ENCODE data around the gene SLC30A10. TPM values are rescaled to one million over a fixed set of nuclear protein-coding genes. Genes with fewer than 3 reads are reported as not detected.

Gene SLC30A10
- total RNA-seq, 4 donors from 2014 or later = 2.5 to 31.9 (median 16.2) TPM

- Histone ChIP-seq H3K36me3 (no peaks in the 10 kb centered on the region), H3K27ac (no peak overlapping the region), H3K9me3 (no peaks in the 10 kb centered on the region), H3K27me3 (no peaks in the 10 kb centered on the region), H3K4me3 (no peak overlapping the region), H3K4me1 (no peaks in the 10 kb centered on the region)
- TF ChIP-seq POLR2A (IDR thresholded peaks at IDR 0.05) (no peak), CTCF (IDR thresholded peaks at IDR 0.05) (no peak)
- no peak for DNase-seq
These were observed 42.7 kb downstream of the SLC30A10 start for GRCh38 chr1:219885680-219886079.

- TF ChIP-seq POLR2A (IDR thresholded peaks at IDR 0.05) (no peak), CTCF (IDR thresholded peaks at IDR 0.05) (no peak)
- Histone ChIP-seq H3K4me3 (no peak overlapping the region), H3K4me1 (no peaks in the 10 kb centered on the region), H3K27ac (no peak overlapping the region), H3K36me3 (no peaks in the 10 kb centered on the region), H3K9me3 (no peaks in the 10 kb centered on the region), H3K27me3 (no peaks in the 10 kb centered on the region)
- DNase-seq = no peak
These were observed 44.7 kb downstream of the SLC30A10 start for GRCh38 chr1:219883400-219884332.

- Histone ChIP-seq H3K36me3 (no peaks in the 10 kb centered on the region), H3K4me1 (no peaks in the 10 kb centered on the region), H3K4me3 (no peak overlapping the region), H3K27me3 (no peaks in the 10 kb centered on the region), H3K27ac (no peak overlapping the region), H3K9me3 (no peaks in the 10 kb centered on the region)
- TF ChIP-seq POLR2A (IDR thresholded peaks at IDR 0.05) (no peak), CTCF (IDR thresholded peaks at IDR 0.05) (no peak)
- DNase-seq = no peak
These were observed 45.6 kb downstream of the SLC30A10 start for GRCh38 chr1:219882755-219883154.

- Histone ChIP-seq H3K36me3 (no peaks in the 10 kb centered on the region), H3K9me3 (no peaks in the 10 kb centered on the region), H3K4me3 (no peak overlapping the region), H3K27me3 (no peaks in the 10 kb centered on the region), H3K4me1 (no peaks in the 10 kb centered on the region), H3K27ac (no peak overlapping the region)
- TF ChIP-seq POLR2A (IDR thresholded peaks at IDR 0.05) = no peak
- no peak for TF ChIP-seq CTCF (IDR thresholded peaks at IDR 0.05)
- DNase-seq = no peak
These were observed 46.3 kb downstream of the SLC30A10 start for GRCh38 chr1:219882096-219882495.

GRCh38 chr1:219880765-219881457, 47.4 kb downstream of the SLC30A10 start:
- Histone ChIP-seq H3K27ac (no peak overlapping the region), H3K36me3 (no peaks in the 10 kb centered on the region), H3K27me3 (no peaks in the 10 kb centered on the region), H3K4me3 (no peak overlapping the region), H3K4me1 (no peaks in the 10 kb centered on the region), H3K9me3 (no peaks in the 10 kb centered on the region)
- TF ChIP-seq POLR2A (IDR thresholded peaks at IDR 0.05) (no peak), CTCF (IDR thresholded peaks at IDR 0.05) (no peak)
- no peak for DNase-seq

Measured in Peyer's patch (tissue), 4 donors.